ENCODE measurements around the gene ADAMTS2. TPM values are rescaled to one million over a fixed set of nuclear protein-coding genes. Genes with fewer than 3 reads are reported as not detected.

The ADAMTS2 gene
- total RNA-seq, 1 experiment from 2014 or later = not detected

DNA sequence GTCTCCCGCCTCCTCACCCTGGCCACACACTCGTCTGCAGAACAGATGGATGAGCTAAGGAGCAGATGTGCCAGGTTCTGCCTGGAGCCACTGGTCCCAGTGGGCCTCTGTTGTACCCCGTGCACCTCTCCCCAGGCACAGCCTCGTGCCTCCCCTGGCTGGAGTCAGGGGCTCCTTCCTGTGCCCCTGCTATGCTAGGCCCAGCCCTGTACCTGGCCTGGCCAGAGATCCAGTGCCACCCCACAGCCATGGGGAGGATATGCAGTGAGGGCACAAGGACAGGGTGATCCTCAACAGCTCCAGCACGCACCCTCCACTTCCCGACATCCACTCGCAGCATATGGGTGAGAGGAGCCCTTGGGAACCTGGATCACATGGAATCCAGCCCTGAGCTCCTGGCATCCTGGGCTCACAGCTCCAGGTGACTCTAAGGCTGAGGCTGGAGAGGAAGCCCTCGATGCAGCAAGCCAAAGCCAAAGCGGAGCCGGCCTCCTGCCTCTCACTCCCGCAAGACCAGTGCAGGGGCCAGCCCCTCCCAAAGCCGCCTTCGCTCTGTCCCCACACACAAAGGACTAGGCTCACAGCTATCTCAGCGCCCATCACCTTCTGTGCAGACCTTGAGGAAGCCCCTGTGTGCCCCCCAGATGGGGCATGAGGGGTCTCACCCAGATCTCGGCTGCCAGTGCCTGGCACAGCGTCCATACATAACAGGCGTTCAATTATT, 23.7 kb upstream of the ADAMTS2 start:
- no peak for DNase-seq
- no peaks in the 10 kb centered on the region; the same call in 1 of the 2 replicates for H4K20me1 ChIP-seq (ENCODE audit: insufficient read depth, low read depth, low read length)

DNA sequence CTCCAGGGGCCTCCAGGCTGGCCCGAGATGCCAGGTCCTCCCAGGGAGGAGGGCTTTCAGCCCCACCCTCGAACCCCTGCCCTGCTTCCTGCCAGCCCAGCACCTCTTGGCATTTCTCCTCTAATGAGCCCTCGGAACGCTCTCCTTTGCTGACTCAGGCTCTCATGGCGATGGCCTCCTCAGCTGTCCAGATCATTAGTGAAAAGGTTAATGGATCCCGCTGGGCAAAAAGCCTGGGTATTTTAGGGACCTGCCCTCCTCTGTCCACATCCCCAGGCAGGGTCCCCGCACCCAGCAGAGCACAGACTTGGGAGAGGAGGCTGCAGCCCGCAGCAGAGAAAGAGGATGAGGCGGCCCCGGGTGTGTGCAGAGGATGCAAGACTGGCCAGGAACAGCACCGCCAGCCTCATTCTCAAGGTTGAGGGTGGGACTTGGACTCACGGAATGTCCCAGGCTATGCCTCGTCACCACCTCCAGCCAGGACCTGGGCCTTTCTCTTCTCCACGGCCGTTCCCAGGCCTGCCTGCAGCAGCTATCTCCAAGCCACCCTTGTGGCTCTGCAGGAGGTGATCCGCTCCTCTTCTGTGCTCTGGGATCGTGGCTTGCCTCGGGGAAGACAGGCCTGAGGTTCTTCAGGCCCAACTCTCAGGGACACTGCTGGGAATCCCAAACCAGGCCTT, 23.0 kb upstream of the ADAMTS2 start:
- Histone ChIP-seq H3K27ac (ENCODE audit: low read length) (no peak overlapping the region), H2AFZ (ENCODE audit: low read length) (no peak overlapping the region), H3K27me3 (ENCODE audit: low read length) (no peaks in the 10 kb centered on the region), H3K9ac (ENCODE audit: low read length) (no peak overlapping the region), H3K36me3 (ENCODE audit: insufficient read depth, low read length) (no peaks in the 10 kb centered on the region), H3K4me2 (ENCODE audit: low read depth, low read length, poor library complexity, severe bottlenecking) (no peak overlapping the region), H3K4me3 (ENCODE audit: low read length) (no peak overlapping the region), H3K4me1 (ENCODE audit: low read length) (no peaks in the 10 kb centered on the region), H3K79me2 (ENCODE audit: low read length) (no peaks in the 10 kb centered on the region), H4K20me1 (ENCODE audit: insufficient read depth, low read depth, low read length) (no peaks in the 10 kb centered on the region; the same call in 1 of the 2 replicates), H3K9me3 (ENCODE audit: low read length) (no peaks in the 10 kb centered on the region), H3K9me2 (replicated peaks; ENCODE audit: insufficient read depth, low read length) (no peaks in the 10 kb centered on the region)
- no peak for DNase-seq

More for the DNA sequence above, 23.7 kb upstream of the ADAMTS2 start:
- no peaks in the 10 kb centered on the region for H3K79me2 ChIP-seq (ENCODE audit: low read length)
- no peak overlapping the region for H3K27ac ChIP-seq (ENCODE audit: low read length)
- H3K4me3 ChIP-seq (ENCODE audit: low read length) = no peak overlapping the region
- H3K4me2 ChIP-seq (ENCODE audit: low read depth, low read length, poor library complexity, severe bottlenecking) = no peak overlapping the region
- H3K4me1 ChIP-seq (ENCODE audit: low read length) = no peaks in the 10 kb centered on the region
- no peaks in the 10 kb centered on the region for H3K9me3 ChIP-seq (ENCODE audit: low read length)
- H3K9ac ChIP-seq (ENCODE audit: low read length) = no peak overlapping the region
- no peaks in the 10 kb centered on the region for H3K36me3 ChIP-seq (ENCODE audit: insufficient read depth, low read length)
- H3K27me3 ChIP-seq (ENCODE audit: low read length) = no peaks in the 10 kb centered on the region
- H3K9me2 ChIP-seq (replicated peaks; ENCODE audit: insufficient read depth, low read length) = no peaks in the 10 kb centered on the region
- H2AFZ ChIP-seq (ENCODE audit: low read length) = no peak overlapping the region

DNA sequence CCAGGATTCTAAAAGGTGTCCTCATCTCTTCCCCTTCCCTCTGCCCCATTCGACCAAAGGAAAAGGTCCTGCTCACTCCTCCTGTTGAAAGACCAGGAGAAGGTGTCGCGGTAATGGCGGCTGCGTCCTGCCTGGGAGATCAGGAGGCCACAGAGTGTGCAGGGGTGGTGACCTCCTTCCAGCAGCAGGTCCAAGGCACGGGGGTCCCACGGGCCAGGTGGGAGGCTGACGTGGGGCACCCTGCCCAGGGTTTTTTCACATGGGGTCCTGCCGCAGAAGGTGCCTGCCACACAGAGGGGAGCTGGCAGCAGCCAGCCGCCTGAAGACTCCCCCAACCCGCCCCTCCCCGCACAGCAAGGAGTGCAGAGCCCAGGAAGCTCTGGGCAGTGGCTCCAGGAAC, 22.2 kb upstream of the ADAMTS2 start:
- no peaks in the 10 kb centered on the region for H3K27me3 ChIP-seq (ENCODE audit: low read length)
- H4K20me1 ChIP-seq (ENCODE audit: insufficient read depth, low read depth, low read length) = no peaks in the 10 kb centered on the region; the same call in 1 of the 2 replicates
- H2AFZ ChIP-seq (ENCODE audit: low read length) = no peak overlapping the region
- no peaks in the 10 kb centered on the region for H3K79me2 ChIP-seq (ENCODE audit: low read length)
- H3K36me3 ChIP-seq (ENCODE audit: insufficient read depth, low read length) = no peaks in the 10 kb centered on the region
- H3K9me2 ChIP-seq (replicated peaks; ENCODE audit: insufficient read depth, low read length) = no peaks in the 10 kb centered on the region
- no peak overlapping the region for H3K27ac ChIP-seq (ENCODE audit: low read length)
- H3K4me2 ChIP-seq (ENCODE audit: low read depth, low read length, poor library complexity, severe bottlenecking) = no peak overlapping the region
- H3K4me1 ChIP-seq (ENCODE audit: low read length) = no peaks in the 10 kb centered on the region
- DNase-seq = no peak
- H3K9me3 ChIP-seq (ENCODE audit: low read length) = no peaks in the 10 kb centered on the region
- no peak overlapping the region for H3K4me3 ChIP-seq (ENCODE audit: low read length)
- no peak overlapping the region for H3K9ac ChIP-seq (ENCODE audit: low read length)

DNA sequence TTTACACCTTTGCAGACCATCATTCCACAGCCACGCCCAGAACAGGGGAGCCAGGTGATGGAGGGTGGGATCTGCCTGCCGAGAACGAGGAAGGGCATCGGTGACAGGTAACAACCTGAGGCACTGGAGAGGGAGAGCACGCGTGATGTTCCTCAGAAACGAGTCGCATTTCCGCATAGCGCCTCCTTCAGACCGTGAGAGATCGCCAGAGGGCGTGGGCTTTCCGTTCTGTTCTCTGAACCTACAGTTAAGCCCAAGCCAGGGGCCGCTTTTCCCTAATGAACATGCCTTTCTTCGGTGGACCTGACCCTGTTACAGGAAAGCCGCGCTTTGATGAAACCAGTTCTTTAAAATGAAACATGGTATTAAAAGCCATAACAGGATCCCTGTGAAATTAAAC, 17.1 kb upstream of the ADAMTS2 start:
- Histone ChIP-seq H3K79me2 (ENCODE audit: low read length) (no peaks in the 10 kb centered on the region), H3K4me1 (ENCODE audit: low read length) (no peaks in the 10 kb centered on the region), H2AFZ (ENCODE audit: low read length) (no peak overlapping the region), H3K9me3 (ENCODE audit: low read length) (no peaks in the 10 kb centered on the region), H4K20me1 (ENCODE audit: insufficient read depth, low read depth, low read length) (no peaks in the 10 kb centered on the region), H3K36me3 (ENCODE audit: insufficient read depth, low read length) (no peaks in the 10 kb centered on the region), H3K4me3 (ENCODE audit: low read length) (no peak overlapping the region), H3K27ac (ENCODE audit: low read length) (no peak overlapping the region), H3K27me3 (ENCODE audit: low read length) (no peaks in the 10 kb centered on the region), H3K9ac (ENCODE audit: low read length) (no peak overlapping the region), H3K9me2 (replicated peaks; ENCODE audit: insufficient read depth, low read length) (no peaks in the 10 kb centered on the region), H3K4me2 (ENCODE audit: low read depth, low read length, poor library complexity, severe bottlenecking) (no peak overlapping the region)
- no peak for DNase-seq

DNA sequence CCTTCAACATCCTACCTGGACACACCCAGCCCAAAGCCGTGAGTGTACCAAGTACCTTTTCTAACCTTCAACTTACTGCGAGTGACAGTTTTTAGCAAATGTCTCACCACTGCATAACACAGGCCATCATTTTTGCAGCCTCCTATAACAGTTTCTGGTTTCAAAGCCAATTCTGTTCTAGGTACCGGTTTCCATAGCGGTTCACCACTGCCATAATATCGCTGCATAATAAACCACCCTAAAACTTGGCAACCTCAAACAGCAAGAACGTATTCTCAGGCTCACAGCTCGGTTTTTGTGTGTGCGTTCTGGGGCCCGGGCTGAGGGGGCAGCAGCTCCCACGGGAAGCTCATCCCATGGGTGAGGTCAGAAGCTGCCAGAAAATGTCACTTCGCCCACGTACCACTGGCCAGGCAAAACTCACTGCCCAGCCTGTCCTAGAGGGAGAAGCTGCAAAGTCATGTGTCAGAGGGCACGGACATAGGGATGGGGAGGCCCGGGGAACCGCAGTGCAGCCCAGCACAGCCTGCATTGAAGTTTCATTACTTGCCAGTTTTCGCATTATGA, 15.9 kb upstream of the ADAMTS2 start:
- Histone ChIP-seq H3K36me3 (ENCODE audit: insufficient read depth, low read length) (no peaks in the 10 kb centered on the region), H3K79me2 (ENCODE audit: low read length) (no peaks in the 10 kb centered on the region), H2AFZ (ENCODE audit: low read length) (no peak overlapping the region), H3K9me2 (replicated peaks; ENCODE audit: insufficient read depth, low read length) (no peaks in the 10 kb centered on the region), H3K9me3 (ENCODE audit: low read length) (no peaks in the 10 kb centered on the region), H3K27ac (ENCODE audit: low read length) (no peak overlapping the region), H3K4me1 (ENCODE audit: low read length) (no peaks in the 10 kb centered on the region), H3K9ac (ENCODE audit: low read length) (no peak overlapping the region), H3K4me3 (ENCODE audit: low read length) (no peak overlapping the region), H3K4me2 (ENCODE audit: low read depth, low read length, poor library complexity, severe bottlenecking) (no peak overlapping the region), H3K27me3 (ENCODE audit: low read length) (no peaks in the 10 kb centered on the region), H4K20me1 (ENCODE audit: insufficient read depth, low read depth, low read length) (no peaks in the 10 kb centered on the region)
- DNase-seq = no peak

DNA sequence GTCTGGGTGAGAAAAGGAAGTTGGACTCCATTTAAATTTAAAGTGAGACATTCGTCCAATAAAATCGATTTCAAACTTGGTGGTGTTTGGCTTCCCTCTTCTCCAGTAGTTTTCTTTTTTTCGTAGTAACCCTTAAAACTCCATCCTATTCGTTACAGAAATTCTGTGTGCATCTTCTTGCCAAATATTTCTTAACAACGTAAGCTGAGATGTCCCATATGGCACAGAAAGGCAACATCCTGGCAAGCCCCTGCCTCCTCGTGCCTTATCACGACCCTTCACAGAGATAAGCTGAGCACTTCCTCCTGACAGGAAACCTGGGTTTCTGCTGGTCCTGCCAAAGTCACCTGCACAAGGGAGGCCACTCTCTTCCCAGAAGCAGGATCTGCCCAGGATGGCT, 11.8 kb upstream of the ADAMTS2 start:
- Histone ChIP-seq H3K36me3 (ENCODE audit: insufficient read depth, low read length) (no peaks in the 10 kb centered on the region), H3K4me3 (ENCODE audit: low read length) (no peak overlapping the region), H3K9me2 (replicated peaks; ENCODE audit: insufficient read depth, low read length) (no peaks in the 10 kb centered on the region), H3K4me2 (ENCODE audit: low read depth, low read length, poor library complexity, severe bottlenecking) (no peak overlapping the region), H2AFZ (ENCODE audit: low read length) (no peak overlapping the region), H3K9ac (ENCODE audit: low read length) (no peak overlapping the region), H3K79me2 (ENCODE audit: low read length) (no peaks in the 10 kb centered on the region), H3K9me3 (ENCODE audit: low read length) (no peaks in the 10 kb centered on the region), H4K20me1 (ENCODE audit: insufficient read depth, low read depth, low read length) (no peaks in the 10 kb centered on the region), H3K27ac (ENCODE audit: low read length) (no peak overlapping the region), H3K4me1 (ENCODE audit: low read length) (no peaks in the 10 kb centered on the region), H3K27me3 (ENCODE audit: low read length) (no peaks in the 10 kb centered on the region)
- DNase-seq = no peak

DNA sequence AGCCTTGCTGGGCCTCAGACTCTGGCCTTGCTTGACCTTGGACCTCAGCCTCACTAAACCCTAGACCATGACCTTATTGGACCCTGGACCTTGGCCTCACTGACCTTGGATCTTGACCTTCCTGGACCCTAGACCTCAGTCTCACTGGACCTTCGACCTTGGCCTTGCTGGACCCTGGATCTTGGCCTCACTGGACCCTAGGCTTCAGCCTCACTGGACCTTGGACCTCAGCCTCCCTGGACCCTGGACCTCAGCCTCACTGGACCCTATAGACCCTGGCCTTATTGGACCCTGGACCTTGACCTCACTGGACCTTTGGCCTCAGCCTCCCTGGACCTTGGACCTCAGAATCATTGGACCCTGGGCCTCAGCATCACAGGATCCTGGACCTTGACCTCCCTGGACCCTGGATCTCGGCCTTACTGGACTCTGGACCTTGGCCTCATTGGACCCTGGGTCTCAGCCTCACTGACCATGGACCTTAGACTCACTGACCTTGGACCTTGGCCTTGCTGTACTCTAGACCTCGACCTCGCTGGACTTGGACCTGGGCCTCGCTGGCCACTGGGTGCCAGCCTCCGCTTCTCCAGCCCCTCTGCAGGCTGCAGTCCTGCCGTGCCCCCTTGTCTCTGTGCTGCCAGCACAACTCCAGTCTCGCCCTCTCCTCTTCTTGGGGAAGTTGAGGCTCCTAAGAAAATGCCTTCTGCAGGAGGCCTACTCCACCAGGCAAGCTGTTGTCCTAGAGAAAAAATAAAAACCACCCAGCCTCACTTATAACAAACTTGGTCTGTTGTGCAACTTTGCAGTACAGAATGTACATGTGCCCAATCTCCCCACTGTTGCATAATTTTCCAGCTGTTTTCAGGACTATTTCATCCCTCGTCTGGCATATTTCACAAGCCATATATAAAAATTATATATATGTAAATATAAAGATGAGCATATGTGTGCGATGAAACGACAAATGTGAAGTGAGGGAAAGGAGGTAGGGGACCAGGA, 11.0 kb upstream of the ADAMTS2 start:
- no peaks in the 10 kb centered on the region for H3K4me1 ChIP-seq (ENCODE audit: low read length)

More for the DNA sequence above, 11.0 kb upstream of the ADAMTS2 start:
- H3K9ac ChIP-seq (ENCODE audit: low read length) = no peak overlapping the region
- H3K4me2 ChIP-seq (ENCODE audit: low read depth, low read length, poor library complexity, severe bottlenecking) = no peak overlapping the region
- no peaks in the 10 kb centered on the region for H3K9me2 ChIP-seq (replicated peaks; ENCODE audit: insufficient read depth, low read length)
- no peaks in the 10 kb centered on the region for H4K20me1 ChIP-seq (ENCODE audit: insufficient read depth, low read depth, low read length)
- no peak overlapping the region for H3K27ac ChIP-seq (ENCODE audit: low read length)
- no peaks in the 10 kb centered on the region for H3K9me3 ChIP-seq (ENCODE audit: low read length)
- H3K79me2 ChIP-seq (ENCODE audit: low read length) = no peaks in the 10 kb centered on the region
- H3K27me3 ChIP-seq (ENCODE audit: low read length) = no peaks in the 10 kb centered on the region
- no peaks in the 10 kb centered on the region for H3K36me3 ChIP-seq (ENCODE audit: insufficient read depth, low read length)
- H2AFZ ChIP-seq (ENCODE audit: low read length) = no peak overlapping the region
- no peak for DNase-seq
- no peak overlapping the region for H3K4me3 ChIP-seq (ENCODE audit: low read length)
